Dermis blood vessel endothelial cell (primary cell): ENCODE results near the gene CCL13. TPM values are rescaled to one million over a fixed set of nuclear protein-coding genes. Genes with fewer than 3 reads are reported as not detected.

ENCODE experiments used
- DNase-seq: peaks from one replicate; pipeline ENCODE4 v3.0.0; 2010
- total RNA-seq: library from RNA; depleted of rRNA; stranded (reverse); fragments of >200 nt; gene quantifications from 2 replicates; pipeline ENCODE4 v1.2.3, GENCODE V29; 2014

Gene CCL13
- total RNA-seq, 1 donor from 2014 or later, result not detected

DNA sequence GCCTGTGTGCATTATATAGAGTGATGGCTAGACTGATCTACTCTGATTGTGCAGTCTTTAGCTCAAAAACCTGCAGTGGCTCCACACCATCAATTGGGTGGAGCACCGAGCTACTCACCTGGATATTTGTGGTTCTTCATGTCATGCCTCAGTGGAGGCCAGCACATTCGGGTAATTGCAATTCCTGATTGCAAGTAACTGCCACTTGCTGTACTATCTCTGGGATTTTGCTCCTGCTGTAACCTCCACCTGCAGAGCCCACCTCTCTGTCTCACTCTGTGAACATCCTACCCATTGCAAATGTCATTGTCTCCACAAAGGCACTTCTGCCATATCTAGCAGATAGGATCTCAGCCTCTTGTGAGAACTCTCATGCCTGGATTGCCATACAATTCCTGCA, 8.5 kb downstream of the CCL13 start:
- no peak for DNase-seq

DNA sequence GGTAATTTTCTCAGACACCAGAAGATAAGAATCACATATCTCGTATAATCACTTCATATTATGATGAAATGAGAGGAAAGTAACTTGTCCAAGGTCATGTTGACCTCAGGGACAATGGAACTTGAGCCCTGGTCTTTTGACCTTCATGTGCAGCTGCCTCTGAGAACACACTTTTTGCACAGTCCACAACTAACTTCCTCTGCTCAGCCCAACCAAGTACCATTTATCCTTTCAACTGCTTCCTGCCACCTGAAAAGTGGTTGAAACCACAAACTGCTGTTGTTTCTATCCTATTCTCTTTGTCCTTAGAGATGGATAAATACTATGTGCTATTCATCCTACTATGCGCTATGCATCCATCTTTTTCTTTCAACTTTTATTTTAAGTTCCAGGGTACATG, 9.1 kb downstream of the CCL13 start:
- peak; percentile 24 for DNase-seq

DNA sequence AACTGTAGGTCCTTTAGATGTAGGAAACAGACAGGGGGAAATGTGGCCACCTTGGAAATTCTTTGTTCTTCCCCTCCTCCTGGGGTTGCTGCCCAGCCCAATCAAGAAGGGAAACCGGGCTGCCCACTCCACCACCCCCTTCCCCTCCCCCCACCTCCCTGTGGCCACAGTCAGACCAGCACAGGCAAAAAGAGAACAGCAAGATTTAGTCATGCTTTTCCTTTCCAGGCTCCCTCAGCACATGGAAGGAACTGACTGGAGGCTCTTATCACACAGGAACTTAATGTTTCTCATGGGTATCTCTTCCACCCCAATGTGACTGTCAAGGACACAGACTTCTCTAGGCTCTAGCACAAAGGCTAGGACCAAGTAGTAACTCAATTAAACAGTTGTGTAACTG, 9.7 kb downstream of the CCL13 start:
- peak; percentile 17 for DNase-seq

DNA sequence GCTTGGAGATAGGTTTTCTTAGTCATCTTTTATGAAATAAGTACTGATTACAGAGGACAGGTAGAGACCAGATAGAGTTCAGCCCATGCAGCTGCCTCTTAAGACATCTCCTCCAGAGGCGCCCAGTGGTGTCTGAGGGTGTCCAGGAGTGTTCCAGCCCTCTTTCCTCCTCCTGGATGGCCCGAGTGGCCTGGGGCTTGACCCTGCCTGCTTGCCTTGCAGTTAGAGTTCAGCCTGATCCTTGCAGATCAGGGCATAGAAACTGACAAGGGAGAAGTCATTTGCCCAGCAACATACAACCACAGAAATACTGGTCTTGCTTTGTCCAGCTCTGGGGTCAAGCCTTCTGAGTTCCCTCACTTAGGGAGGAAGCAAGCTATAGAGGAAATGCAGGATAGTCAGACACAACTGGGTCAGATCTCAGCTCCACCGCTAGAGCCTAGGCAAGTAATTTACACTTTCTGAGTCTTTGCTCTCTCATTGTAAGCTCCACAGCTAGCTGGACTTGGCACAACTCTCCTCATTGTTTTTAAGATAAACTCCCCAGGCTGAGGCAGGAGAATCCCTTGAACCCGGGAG, 10.3 kb downstream of the CCL13 start:
- DNase-seq, result peak; percentile 57

DNA sequence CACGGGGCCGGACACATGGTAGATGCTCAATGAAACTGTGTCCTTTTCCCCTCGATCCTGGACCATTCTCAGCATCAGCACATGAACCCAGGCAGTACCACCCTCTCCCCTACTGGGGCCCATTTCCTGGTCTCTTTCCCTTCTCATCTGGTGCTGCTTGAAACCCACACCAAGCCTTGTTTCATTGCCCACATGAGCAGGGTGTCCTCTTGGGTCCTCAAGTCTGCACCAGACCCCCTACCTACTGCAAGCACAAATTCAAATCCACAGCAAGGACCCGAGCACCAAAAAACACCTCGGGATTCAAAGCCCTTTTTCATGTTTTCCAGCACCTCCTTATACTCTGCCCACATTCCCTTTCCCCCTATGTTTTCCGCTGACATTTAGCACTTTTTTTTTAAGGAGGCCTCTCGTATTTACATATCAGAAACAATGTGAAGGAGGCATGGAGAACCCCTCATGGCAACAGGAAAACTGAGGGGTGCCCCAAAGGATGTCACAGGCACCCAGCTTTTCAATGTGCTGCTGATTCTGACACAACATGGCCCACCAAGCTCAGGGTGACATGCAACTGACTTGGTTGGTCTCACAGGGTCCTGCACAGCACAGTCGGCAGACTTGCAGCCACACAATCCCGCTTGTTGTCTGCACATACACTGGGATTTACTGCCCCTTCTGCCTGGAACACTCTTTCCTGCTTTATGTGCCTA, 11.4 kb downstream of the CCL13 start:
- no peak for DNase-seq

DNA sequence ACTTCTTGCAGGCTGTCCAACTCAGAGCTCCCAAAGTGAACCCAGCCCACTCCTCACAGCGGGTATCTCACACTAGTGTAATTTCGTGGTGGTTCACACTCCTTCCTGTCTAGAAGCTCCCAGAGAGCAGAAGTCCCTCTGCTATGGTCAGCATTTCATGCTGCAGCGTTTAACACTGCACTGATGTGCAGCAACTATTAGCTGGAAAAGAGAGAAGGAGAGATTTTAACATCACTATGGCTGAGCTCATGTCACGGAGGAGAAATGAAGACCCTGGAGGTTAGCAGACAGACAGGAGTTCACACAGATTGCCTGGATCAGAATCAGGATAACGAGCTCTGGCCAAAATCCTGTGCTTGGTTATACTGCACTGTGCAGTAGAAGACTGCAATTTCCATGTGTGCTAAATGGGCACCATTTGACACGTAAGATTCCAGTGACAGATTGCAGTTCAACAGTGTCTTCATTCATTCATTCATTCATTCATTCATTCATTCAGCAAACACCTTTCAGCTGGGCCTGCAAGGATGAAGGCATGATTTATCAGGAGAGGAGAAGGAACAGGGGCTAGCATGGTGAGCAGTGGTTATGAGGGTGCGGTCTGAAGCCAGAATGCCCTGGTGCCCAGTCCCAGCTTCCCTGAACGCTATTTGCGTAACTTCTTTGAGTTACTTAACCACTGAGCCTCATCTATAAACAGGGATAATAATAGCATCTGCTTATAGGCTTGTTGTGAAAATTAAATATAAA, 12.1 kb downstream of the CCL13 start:
- DNase-seq, result no peak

DNA sequence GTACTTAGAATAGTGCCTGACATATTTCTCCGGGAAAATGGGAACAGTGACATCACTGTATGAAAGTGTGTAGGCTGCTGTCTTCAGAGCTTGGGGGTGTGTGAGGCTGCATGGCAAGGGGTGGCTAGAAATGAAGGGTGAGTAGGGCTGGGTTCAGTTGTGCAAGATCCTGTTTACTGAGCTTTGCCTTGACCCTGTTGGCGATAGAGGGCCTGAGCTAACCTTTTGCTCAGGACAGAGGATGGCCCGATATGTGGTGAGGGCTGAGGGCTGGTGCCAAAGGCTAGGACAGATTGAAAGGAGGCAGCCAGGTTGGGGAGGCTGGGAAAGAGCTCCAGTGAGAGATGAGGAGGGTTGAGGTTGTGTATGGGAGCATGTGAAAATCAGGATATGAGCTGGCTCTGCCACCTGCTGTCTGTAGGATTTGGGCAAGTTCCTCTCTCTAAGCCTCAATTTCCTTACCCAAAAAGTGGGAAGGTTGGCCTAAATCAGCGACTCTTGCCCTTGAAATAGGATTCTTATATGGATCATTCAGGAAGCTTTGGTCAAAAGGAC, 12.7 kb downstream of the CCL13 start:
- DNase-seq, result no peak

DNA sequence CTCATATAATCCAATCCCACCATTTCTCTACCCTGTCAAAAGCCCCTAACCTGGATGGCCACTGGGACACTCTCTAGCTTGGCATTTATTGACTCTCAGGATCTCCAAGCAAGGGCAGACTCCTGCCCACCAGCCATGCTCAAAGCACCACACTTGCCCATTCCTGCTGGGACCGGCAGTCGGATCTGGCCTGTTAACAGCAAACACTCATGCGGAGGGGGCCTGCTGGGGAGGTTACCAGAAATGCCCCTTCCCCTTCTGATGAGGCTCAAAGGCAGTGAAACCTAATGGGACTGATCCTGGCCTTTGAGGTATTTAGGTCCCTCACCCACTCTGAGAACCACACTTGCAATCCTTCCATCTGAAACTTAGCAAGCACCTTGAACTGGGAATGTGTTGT, 13.3 kb downstream of the CCL13 start:
- DNase-seq, result no peak

DNA sequence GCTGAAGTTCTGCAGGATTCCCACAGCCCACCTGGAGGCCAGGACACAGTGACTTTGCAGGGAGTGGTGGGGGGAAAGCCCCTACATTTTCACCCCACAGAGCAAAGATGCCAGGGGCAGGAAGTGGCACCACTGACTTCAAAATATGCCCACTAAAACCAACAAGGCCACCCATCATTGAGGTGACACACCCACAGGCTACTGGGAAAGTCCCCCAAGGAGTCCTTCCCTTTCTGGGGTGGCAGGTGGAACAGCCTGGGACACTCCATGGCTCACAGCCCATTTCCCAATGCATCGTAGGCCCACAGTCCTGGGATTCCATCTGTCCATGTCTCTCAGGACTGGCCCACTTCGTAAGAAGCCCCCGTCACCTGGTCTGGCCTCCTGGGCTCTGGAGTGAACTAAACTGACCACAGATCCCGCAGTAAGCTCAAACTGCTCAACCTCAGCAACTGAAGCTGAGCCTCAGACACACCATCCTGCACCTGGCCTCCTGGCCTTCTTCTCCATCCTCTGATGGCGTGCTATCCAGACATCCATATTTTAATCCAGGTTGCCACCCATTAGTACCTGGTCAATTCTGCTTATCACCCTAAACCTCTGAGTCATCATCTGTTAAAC, 14.2 kb downstream of the CCL13 start:
- no peak for DNase-seq

DNA sequence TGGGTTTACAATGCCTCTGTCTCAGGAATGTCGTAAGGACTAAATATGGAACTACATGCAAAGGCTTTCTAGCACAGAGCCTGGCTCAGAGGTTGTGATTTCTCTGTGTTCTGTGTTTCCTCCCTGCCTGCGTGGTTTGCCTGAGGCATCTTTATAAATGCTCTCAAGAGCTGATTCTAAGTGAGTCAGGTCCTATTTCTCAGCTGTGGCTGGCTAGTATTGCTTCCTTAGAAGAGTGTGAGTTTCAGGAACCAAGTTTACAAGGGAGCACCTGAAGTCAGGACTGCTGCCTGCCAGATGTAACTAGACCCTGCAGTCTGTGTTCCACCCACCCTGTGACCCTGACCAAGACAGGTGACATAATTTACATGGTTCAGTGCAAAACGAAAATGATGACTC, 14.7 kb downstream of the CCL13 start:
- DNase-seq, result peak; percentile 3

DNA sequence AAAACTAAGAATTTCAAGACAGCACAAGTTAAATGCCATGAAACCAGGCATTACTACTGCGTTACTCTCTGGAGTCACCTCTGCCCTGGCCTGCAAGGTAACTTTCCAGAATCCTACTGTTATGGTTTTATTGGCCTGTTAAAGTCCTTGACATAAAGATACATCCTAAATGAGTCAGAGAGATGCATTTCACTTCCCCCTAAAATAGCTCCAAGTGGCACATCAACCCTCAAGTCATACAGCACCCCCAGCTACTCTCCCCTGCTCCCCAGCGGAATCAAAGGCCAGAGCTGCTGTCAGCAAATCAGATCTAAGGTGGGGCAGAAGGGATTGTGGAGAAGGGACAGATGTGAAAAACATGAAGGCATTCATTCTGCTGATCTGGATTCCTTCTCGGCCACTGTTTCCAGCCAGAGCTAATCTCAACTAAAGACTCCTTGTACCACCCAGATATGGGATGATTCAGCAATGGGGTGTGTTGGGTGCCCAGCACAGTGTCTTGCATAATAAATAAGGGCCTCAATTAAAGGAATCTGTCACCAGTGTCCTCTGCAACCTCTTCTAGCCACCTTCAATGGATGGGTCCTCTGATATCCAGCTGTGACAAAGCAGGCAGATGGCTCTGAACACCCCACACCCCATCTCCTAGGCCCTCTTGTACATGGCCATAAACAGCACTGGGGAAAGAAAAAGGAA, 15.3 kb downstream of the CCL13 start:
- no peak for DNase-seq

DNA sequence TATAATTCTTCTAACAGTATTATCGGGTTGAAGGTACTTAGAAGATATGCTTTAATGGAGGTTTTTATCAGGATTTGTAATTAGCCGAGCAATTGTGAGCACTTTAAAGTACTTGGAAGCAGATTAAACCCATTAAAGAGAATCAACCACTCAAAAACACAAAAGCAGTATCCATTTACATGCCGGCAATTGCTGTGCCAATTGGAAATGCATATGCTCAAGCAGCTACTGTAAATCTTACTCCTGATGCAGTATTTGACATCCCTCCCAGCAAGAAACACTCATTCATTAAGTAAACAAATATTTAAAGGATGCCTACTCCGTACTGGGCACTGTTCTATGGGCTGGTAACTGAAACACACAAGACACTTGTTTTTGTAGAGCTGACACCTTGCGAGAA, 18.2 kb downstream of the CCL13 start:
- no peak for DNase-seq

DNA sequence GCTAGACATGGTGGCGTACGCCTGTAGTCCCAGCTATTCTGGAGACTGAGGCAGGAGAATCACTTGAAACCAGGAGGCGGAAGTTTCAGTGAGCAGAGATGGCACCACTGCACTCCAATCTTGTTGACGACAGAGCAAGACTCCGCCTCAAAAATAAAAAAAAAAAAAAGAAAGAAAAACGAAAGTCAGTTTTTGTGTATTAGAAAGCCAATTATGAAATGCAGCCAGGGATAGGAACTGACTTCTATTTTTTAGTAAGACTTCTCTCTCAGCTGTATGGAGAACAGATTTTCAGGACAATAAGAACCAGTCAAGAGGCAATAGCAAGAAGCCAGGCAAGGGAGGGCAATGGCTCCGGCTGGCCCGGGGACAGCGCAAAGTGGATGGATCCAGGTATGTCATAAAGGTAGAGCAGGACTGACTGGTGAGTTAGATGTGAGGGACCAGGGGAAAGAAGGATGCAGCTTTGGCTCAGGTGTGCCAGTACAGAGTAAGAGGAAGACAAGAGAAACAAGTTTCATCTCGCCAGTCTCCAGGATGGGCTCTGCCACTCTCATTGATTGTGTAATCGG, 19.2 kb downstream of the CCL13 start:
- DNase-seq, result no peak

DNA sequence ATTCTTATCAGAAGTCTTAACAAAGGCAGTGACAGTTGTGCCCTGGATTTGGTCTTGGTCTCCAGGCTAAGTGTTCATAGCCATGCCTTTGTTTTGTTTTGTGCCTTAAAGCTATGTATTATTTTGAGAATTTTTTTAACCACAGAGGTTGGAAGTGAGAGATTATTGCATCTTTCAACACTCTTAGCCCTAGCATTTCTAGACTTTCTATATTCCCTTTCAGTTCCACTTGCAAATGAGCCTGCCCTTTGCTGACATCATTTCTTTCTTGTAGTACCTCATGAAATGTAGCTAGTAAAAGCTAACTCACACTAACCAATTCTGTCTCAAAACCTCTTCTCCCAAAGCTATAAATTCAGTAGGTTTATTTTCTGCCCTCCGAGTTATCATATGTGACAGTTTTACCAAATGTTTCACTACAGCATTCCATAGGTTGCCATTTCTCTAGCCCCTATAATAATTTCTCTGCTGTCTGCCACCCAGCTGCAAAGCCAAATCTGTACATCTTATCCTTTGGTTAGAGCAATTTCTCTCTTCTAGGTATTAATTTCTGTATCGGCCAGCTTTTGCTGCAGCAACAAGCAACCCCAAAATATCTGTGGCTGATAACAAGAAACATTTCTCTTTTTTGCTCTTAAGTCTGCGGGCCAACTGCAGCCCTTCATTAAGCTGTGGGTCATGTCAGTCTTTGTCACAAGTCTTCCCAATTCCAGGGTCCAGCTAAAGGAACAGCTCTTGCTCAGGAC, 21.0 kb downstream of the CCL13 start:
- no peak for DNase-seq

DNA sequence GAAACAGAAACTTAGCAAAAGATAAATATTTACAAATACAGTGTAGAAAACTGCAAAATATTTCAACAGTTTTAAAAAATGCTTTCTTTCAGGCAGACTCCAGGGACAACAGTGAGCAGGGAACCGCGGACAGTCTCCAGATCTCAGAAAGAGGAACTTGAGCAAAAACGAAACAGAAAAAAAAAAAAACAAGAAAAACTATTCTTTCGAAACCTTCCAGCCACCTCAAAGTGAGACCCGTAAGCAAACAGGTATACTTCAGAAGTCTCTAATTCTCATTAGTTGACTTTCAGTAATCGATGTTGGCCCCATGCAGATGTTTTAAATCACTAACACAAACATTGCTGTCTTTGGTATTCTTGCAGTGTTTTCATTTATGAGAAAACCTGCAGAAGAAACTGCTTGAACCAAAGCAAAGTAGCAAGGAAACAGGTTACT, 22.4 kb downstream of the CCL13 start:
- DNase-seq, result no peak

DNA sequence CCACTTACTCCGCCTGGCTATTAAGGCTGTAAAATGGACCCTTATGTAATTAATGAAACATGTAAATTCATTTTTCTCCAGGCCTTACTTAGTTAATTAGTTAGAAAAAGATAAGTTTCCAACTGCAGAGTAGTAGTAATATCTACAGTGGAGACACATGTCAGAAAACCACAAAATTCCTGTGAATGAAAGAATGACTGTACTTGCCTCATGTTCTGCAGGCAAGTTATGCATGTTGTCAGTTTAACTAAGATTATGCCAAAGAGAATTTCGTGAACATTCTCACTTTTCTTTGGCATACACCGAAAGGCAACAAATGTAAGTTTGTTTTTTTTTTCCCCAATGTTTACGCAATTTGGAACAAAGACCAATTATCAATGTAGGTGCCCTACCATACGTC, 23.6 kb downstream of the CCL13 start:
- DNase-seq, result no peak

DNA sequence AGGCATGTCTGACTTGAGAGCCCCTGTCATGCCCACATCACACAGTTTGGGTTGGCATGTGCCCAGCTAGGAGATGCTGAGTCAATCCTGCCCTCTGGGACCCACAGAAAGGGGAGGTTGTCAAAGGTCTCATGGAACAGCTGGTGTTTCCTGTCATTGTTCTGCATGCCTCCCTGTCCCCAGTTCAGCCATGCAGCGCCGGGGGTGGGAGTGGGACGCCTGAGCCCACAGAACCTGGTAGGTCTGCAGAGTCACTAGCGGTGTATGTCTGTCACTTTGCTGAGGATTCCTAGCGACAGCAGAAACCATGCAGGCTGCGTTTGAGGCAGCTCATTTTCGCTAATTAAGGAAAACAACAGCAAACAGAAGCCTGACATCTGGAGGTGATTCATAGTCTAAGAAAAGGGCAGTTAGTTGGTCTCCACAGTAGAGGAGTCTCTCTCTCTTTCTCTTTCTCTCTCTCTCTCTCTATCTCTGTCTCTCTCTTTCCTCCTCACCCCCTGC, 26.4 kb downstream of the CCL13 start:
- peak; percentile 94 for DNase-seq

DNA sequence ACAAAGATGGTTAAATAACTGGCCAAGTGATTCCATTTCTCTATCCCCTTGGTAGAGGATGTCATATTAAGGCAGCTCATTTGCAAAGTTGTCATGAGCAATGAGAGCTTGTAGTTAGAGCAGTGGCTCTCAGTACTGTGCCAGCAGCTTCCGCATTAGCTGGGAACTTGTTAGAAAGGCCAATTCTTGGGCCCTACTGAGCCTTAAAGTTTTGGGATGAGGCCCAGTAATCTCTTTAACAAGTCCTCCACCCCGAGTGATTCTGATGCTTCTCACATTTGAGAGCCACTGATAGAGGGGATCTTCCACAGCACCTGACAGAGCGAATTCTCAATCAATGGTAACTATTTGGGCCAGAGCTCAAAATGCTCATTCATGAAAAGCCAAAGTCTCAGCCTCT, 26.9 kb downstream of the CCL13 start:
- DNase-seq, result no peak

DNA sequence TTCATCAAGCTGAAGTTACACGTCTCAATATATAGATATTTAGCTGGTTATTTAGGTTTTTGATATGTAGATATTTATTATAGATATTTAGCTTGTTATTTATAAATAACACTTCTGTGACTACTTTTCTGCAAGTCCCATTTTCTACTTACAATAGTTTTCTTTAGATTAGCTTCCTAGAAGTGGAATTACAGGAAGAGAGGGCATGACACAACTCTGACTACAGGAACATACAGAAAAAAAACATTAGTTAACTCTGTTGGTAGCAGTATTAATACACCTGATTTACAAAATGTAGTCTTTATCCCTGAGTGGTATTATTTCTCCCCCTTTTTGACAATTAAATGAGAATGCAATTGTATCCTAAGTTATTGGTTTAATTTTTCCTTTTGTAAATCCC, 28.0 kb downstream of the CCL13 start:
- DNase-seq, result peak; percentile 60

DNA sequence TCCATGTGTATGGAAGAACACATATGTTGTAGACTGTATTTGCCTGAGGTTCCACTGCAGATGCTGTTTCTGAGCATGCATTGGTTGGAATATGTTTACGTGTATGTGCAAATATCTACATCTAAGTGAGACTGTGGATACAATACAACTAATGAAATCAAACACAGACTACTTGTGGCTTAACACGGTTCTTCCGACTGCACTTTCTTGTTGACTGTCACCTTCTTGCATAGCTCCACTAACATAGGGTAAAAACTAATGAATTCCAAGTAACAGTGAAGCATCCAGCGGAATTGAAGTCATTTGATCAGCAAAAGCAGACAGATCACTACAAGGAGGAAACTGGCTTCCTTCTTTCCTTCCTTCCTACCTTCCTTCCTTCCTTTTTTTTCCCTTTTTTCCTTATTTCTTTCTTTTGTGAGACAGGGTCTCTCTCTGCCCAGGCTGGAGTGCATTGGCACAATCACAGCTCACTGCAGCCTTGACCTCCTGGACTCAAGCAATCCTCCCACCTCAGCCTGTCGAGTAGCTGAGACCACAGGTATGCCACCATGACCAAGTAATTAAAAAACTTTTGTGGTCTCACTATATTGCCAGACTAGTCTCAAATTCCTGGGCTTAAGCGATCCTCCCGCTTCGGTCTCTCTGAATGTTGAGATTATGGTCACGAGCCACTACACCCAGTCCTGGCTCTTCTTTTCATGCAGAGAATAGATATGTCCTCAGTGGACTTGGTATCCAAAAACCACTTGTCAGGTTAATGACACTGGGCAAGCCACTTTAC, 28.7 kb downstream of the CCL13 start:
- no peak for DNase-seq

DNA sequence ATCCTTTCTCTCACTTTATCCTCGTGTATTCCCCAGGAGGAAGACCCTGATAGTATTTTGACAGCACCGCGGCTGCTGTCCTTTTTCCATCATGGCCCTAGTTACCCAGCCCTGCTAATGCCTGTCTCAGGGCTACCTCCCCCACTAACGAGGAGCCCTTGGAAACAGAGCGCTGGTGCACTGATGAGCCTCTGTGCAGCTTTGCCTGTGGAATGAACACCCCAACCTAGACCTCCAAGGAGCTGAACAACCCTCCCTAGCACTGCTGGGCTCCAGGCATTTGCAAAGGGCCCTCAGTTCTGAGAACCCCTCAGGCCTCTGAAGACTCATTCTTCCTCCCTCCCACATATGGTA, 30.0 kb downstream of the CCL13 start:
- DNase-seq, result no peak
